Mucosa of descending colon (tissue), 3 donors: ENCODE results near the gene ARHGAP10. TPM values are rescaled to one million over a fixed set of nuclear protein-coding genes. Genes with fewer than 3 reads are reported as not detected.
"Not testable (repeated sequence)": the region's sequence is repeated elsewhere in the genome, so short reads cannot be mapped to it uniquely, and the experiment has no call there.

Experiments used
- ATAC-seq: fragments of 200-7000 bp; cut with Tn5 transposase; one replicate; pipeline ENCODE4 v1.9.1; 2020; ENCODE audit warnings: mild to moderate bottlenecking, moderate library complexity
- DNase-seq, 3 donors: peaks; one replicate each; pipeline ENCODE4 v3.0.0-alpha.2; 2020
- H3K36me3 ChIP-seq: fragments of 200-600 bp; one replicate; pipeline ENCODE4 v1.8.0; 2021; ENCODE audit warnings: low read depth, mild to moderate bottlenecking
- H3K4me1 ChIP-seq: fragments of 200-600 bp; one replicate; pipeline ENCODE4 v1.8.0; 2021; ENCODE audit warnings: low read depth, mild to moderate bottlenecking
- H3K4me3 ChIP-seq: fragments of 200-600 bp; one replicate; pipeline ENCODE4 v1.8.0; 2021; ENCODE audit warnings: mild to moderate bottlenecking
- H3K9me3 ChIP-seq: fragments of 200-600 bp; one replicate; pipeline ENCODE4 v1.8.0; 2021; ENCODE audit warnings: mild to moderate bottlenecking
- CTCF ChIP-seq: fragments of 200-600 bp; IDR thresholded peaks from one replicate; pipeline ENCODE4 v1.8.0; 2022; ENCODE audit warnings: antibody characterized with exemption, mild to moderate bottlenecking
- intact Hi-C, 2 donors: fragments of 100-400 bp; cut with DNase I in 1 of 2; cut with micrococcal nuclease in 1 of 2; formaldehyde crosslinking; loops; one replicate each; pipeline versions ENCODE4 v1.11.0 to v1.11.1; 2022; cut with DNase I, micrococcal nuclease
- total RNA-seq, 3 donors: library from RNA; stranded (reverse); fragmentation: NEBNext Ultra II Directional in 2 of 3; extraction: Animal tissue kit (Norgen Biotek cat#: 25700) in 2 of 3; gene quantifications; one replicate each; pipeline versions ENCODE4 v1.2.1 to v1.2.4, GENCODE V29; 2021 to 2023
- donor health status: DM: no; HTN: no; CAD: no; lungs with moderate emphysema.
- donor health status: DM: no; HTN: no; CAD: no.
- donor health status: DM: no; HTN: yes; CAD: no.

The ARHGAP10 gene
- total RNA-seq, 3 donors from 2014 or later, result 3.0 to 66.6 (median 8.1) TPM

- Histone ChIP-seq H3K4me1 (no peaks in the 10 kb centered on the region), H3K36me3 (no peaks in the 10 kb centered on the region), H3K9me3 (no peaks in the 10 kb centered on the region), H3K4me3 (no peak overlapping the region)
- intact Hi-C loops, result no loop called here
- no peak for DNase-seq
- no peak for ATAC-seq
- no peak for TF ChIP-seq CTCF
Measured at GRCh38 chr4:147794314-147794680, 62.4 kb downstream of the ARHGAP10 start.

GRCh38 chr4:147794787-147795413, 63.0 kb downstream of the ARHGAP10 start:
- Histone ChIP-seq H3K36me3 (no peaks in the 10 kb centered on the region), H3K4me3 (no peak overlapping the region), H3K4me1 (no peaks in the 10 kb centered on the region), H3K9me3 (no peaks in the 10 kb centered on the region)
- DNase-seq, result no peak
- no peak for ATAC-seq
- intact Hi-C loops, result no loop called here
- no peak for TF ChIP-seq CTCF

- ATAC-seq, intact Hi-C loops, H3K4me3 ChIP-seq: not testable (repeated sequence)
Measured at GRCh38 chr4:147799057-147799456, 67.2 kb downstream of the ARHGAP10 start.

GRCh38 chr4:147799986-147800555, 68.2 kb downstream of the ARHGAP10 start:
- Histone ChIP-seq H3K36me3 (no peaks in the 10 kb centered on the region), H3K4me1 (peaks cover 3% of the 10 kb centered on the region), H3K4me3 (no peak overlapping the region), H3K9me3 (no peaks in the 10 kb centered on the region)
- TF ChIP-seq CTCF, result no peak
- ATAC-seq (peak; percentile 67), DNase-seq (peak in 1 of 3 donors; percentile 24)
- intact Hi-C loops, result no loop called here

More at GRCh38 chr4:147799057-147799456, 67.2 kb downstream of the ARHGAP10 start:
- not testable (repeated sequence) for H3K36me3 ChIP-seq, H3K9me3 ChIP-seq, DNase-seq, H3K4me1 ChIP-seq

- no peaks in the 10 kb centered on the region for H3K9me3 ChIP-seq
- ATAC-seq (no peak), DNase-seq (no peak)
- no peaks in the 10 kb centered on the region for H3K36me3 ChIP-seq
- peaks cover 3% of the 10 kb centered on the region for H3K4me1 ChIP-seq
- H3K4me3 ChIP-seq, result no peak overlapping the region
- intact Hi-C loops, result no loop called here
- TF ChIP-seq CTCF, result no peak
Measured at GRCh38 chr4:147801820-147802219, 69.9 kb downstream of the ARHGAP10 start.

GRCh38 chr4:147802346-147802745, 70.5 kb downstream of the ARHGAP10 start:
- intact Hi-C loops, result no loop called here
- Histone ChIP-seq H3K4me1 (peaks cover 3% of the 10 kb centered on the region), H3K36me3 (no peaks in the 10 kb centered on the region), H3K9me3 (no peaks in the 10 kb centered on the region), H3K4me3 (no peak overlapping the region)
- ATAC-seq (no peak), DNase-seq (no peak)
- no peak for TF ChIP-seq CTCF
